GM19328 (cell line): ENCODE measurements around the gene ZNF444.

Experiments
- ATAC-seq: cut with Tn5 transposase; IDR thresholded peaks from one replicate; pipeline ENCODE4 v1.9.1; 2021; ENCODE audit warnings: mild to moderate bottlenecking, moderate library complexity; ENCODE audit not compliant: unreplicated experiment

Gene ZNF444

DNA sequence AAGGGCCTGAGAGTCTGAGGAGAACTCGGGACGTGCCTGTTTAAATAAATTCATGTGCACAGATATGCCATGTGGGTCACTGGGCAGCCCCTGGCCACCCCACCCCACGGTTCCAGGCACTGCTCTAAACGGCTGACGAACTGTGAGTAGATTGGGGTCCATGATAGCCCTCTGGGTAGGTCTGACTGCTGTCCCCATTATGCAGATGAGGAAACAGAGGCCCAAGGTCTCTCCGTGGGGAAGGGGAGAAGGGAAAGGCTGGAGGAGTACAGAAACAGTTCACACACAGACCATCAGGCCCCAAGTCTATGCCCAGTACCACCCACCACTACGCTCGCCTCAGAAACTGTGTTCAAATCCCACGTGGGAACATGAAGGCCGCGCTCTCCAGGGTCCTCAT, 34.1 kb upstream of the ZNF444 start:
- ATAC-seq, result no peak

DNA sequence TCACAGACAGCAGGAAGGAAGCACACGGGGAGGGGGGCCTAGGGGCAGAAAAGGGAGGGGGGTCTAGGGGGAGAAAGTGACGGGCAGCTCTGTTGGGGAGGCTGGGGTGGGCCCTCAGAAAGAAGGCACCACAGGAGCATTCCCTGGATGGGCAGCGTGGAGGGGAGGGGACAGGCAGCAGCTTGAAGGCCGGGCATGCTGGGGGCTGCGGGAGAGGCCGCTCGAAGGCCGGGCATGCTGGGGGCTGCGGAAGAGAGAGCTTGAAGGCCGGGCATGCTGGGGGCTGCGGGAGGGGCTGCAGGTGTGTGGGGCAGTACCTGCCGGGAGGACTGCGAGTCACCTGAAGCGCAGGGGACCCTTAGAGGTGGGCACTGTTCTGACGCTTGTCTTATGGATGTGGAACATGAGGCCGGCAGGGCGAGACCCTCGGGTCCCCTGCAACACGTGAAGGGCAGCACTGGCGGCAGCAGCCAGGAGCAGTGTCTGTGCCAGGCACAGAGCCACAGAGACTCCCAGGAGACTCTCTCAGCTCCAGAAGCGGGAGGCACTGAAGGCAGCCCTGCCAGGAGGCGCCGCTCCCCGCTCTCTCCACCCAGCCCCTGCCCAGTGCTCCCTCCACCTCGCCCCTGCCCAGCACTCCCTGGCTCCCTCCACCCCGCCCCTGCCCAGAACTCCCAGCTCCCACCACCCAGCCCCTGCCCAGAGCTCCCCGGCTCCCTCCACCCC, 33.3 kb upstream of the ZNF444 start:
- no peak for ATAC-seq

DNA sequence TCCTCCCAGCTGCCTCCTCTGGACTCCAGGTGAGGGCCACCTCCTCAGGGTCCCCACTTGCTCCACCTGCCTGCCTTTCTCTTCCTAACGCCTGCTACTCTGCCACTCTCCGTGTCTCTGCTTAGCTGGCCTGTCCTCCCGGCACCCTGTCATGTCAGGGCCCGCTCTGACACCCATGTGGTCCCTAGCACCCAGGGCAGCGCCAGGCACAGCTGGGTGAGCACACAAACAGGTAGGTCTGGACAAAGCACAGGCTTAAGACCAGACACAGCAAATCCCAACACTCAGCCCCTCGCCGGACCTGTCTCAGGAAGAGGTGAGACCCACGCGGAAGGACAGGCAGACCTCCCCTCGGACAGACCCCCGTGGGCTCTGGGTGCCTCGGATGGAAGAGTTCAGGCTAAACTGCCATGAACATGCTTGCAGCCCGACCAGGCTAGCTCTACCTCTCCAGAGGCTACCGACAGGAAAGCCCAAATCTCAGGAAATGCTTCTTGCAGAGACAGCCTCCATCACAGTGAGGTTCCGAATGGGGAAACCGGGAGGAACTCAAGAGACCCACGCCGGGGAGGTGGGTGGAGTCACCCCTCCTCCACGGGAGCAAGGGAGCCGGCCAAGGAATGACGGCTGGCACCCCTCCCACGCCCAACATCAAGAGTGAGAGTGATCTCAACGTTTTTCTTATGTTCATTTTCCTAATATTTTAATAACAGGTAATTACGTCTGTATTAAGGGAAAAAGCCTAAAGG, 32.5 kb upstream of the ZNF444 start:
- no peak for ATAC-seq

DNA sequence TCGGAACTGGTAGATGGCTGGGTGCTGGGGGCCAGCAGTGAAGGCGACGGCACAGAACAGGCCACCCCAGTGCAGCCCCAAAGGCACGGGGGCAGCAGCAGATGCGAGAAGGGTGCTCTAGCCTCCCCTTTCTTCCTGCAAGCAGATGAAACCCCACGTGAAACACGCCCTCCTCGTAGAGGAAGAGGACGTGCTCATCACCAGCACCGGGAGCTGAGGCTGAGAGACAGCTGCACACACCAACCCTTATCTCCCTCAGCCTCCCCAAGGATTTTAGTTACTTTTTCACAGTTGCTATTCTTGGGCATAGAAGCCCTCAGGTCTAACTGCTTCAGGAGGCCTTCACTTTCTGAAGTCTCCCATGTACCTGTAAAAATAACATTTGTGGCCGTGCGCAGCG, 31.9 kb upstream of the ZNF444 start:
- ATAC-seq, result no peak

DNA sequence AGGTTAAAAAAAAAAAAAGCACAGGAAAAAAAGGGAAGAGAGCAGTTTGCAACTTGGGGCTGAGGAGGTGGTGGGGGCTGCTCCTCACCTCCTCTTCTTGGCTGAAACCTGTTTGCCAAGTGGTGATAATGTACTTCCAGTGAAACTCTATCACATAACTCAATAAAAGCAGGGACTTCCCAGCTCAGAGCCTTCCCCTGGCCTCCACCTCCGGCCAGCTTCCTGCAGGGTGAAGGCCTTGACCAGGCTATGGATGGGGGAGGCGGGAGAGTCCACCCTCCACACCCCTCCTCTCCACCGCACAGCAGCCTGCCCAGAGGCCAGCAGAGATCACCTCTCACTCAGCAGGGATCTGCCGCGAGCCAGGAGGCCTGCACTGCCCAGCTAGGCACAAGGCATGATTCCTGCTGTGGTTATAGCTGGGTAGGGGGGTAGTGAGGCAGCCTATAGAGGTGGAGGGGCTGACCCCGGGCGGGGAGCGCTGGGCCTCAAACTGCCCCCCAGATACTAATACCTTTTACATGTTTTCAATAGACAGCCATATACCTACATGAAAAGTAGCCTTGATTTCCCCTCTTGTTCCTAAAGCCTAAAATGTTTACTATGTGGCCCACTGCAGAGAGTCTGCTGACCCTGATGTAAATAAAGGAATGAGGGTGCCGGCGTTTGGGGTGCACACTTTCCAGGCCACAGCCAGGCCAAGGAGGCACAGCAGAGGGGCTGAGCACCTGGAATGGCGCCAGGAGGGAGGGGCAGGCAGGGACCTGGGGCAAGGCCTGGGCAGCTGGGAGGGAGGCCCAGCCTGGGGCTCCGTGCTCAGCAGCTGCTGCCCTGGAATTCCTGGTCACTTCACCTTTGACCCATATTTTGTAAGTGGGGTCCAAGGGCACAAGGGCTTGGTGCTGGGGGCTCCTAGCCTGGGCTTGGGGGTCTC, 30.3 kb upstream of the ZNF444 start:
- ATAC-seq, result no peak

DNA sequence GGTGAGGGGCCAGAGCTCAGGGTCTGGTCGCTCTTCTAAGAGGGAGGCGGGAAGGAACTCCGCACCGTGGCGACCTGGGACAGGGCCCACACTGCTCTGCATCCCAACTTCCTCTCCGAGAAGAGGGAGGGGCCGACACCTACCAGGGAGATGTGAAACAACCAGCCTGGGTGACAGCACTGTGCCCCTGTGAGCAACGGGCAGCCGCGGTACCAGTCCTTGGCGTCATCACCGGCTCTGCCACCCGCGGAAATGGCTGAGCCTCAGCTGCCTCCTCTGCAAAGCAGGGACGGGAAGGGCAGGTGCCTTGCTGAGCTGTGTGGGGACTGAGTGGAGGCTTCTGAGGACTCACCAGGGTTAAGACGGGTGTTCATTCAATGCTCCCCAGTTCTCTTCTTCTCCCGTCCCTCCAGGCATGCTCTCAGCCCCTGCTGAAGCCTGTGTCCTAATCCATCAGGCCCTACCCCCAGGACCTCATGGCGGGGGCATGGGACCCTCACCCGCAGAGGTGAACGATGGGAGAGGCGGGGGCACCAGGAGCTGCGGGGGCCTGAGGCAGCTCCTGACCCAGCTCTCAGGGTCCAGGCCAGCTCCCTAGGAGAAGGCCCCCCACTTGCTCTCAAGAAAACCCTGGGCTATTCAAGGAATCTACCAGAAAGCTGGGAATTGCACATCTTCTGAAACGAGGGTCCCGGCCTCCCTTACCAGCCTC, 29.3 kb upstream of the ZNF444 start:
- no peak for ATAC-seq

DNA sequence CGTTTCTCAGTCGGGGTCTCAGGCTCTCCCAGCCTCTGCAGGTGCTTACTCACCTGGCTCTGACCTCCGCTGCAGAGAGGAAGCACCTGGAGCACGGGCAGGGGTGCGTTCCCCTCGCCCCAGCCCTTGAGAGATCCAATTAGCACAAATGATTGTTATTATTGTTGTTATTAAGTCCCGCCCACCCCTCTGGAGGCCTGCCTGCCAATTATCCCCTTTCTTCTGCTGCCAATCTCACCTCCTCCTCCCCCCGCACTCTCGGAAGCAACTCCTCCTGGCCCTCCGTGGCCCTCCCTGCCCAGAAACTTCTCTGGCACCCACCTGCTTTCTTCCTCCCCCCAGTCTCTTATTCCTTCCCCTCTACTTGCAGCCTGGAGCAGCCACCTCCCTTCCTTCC, 28.8 kb upstream of the ZNF444 start:
- ATAC-seq, result no peak

DNA sequence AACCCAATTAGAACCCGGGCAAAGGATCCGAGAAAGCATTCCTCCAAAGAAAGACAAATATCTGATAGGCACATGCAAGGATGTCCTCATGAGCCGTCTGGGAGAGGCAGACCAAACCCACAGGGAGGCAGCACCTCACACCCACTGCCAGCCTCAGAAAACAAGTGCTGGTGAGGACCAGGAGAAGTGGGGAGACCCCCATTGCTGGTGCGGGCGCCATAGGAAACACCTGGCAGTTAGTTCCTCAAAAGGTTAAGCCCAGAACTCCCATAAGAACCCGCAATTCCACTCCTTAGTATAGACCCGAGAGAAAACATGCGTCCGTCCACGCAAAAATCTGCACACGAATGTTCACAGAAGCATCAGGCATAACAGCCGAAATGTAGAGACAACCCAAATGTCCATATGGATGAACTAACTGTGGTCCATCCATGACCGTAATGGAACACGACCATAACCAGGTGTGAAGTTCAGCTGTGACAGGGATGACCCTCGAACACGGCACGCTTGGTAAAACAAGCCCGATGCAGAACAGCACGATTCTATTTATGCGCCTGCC, 27.9 kb upstream of the ZNF444 start:
- no peak for ATAC-seq

DNA sequence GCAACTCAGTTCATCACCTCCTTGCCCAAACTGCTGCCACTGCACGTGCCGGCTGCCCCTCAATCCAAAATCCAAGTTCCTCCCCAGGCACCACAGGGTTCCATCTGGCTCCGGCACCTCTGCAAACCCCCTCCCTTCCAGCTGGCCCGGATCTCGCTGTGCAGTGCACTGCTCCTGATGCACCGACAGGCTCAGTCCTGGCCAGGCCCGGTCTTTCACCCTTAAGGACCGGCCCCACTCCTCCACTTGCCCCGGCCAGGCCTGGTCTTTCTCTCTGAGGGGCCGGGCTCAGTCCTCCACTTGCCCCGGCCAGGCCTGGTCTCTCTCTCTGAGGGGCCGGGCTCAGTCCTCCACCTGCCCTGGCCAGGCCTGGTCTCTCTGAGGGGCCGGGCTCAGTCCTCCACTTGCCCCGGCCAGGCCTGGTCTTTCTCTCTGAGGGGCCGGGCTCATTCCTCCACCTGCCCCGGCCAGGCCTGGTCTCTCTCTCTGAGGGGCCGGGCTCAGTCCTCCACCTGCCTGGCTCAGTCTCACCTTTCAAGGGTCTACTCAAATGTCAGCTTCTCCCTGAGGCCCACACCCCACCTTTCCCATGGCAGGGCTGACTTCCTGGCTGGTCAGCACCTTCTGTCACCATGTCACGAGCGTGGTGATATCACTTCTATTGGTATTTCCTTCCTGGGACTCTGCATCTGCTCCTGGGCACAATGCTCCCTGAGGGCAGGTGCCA, 26.9 kb upstream of the ZNF444 start:
- no peak for ATAC-seq

DNA sequence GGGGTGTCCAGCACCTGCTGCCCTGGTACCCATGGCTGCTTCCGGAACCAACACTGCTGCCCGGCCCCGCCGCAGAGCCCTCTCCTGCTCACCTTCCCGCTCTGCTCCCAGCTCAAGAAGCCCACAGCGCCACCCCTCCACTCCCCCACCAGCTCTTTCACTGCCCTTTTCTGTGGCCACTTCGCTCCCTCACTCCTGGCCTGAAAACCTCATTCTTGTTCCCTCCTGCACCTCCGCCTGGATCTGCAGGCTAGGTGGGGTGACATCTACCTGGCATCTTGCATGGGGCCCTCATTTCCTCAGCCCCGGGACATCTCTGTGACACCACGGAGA, 26.3 kb upstream of the ZNF444 start:
- ATAC-seq, result no peak

DNA sequence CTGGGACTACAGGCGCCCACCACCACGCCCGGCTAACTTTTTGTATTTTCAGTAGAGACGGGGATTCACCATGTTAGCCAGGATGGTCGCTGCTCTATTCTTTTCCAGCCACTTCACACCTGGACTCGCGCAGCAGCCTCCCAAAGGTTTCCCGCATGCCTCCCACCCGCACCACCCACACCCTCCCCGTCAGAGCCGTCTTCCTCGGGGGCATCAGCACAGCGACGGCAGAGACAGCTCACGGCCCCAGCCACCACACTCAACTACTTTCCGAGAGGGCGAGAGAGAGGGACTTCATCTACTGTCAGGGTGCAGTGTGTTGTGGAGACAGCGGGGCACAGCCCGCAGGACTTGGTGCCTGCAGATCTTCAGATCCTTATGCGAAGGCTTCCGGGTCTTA, 25.6 kb upstream of the ZNF444 start:
- no peak for ATAC-seq

DNA sequence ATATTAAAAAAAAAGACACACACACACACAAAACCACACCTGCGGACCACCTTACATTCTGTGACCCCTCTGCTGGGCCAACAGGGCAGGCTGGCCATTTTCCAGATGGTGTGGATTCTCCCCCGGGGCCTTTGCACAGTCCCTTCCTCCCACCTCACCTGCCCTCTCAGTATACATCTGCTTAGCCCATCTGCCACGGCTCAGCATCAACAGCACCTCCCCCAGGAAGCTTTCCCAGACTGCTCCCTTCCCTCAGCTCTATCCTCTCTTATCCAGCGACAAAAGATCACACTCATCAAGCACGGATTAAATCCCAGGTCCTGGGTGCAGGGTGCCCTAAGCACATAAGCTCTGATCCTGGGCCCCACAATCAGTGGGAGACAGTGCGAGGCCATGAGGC, 24.5 kb upstream of the ZNF444 start:
- no peak for ATAC-seq

DNA sequence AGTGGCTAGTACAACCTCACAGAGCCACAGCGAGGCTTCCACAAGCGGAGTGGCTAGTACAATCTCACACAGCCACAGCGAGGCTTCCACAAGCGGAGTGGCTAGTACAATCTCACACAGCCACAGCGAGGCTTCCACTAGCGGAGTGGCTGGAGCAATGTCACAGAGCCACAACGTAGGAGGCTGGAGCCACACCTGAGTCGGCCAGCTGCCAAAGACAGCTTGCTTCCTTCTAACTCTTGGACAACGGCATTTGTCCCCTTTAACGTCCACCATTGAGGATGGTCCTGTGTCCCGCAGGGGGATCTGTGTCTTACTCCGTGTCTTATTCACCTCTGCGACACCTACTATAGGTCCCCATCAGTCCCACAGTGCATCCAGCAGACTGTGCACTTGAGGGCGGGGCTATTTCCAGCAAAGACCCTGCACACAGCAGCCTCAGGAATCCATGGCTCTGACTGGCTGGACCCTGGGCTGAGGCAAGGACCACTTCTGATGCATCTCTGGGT, 23.7 kb upstream of the ZNF444 start:
- no peak for ATAC-seq

DNA sequence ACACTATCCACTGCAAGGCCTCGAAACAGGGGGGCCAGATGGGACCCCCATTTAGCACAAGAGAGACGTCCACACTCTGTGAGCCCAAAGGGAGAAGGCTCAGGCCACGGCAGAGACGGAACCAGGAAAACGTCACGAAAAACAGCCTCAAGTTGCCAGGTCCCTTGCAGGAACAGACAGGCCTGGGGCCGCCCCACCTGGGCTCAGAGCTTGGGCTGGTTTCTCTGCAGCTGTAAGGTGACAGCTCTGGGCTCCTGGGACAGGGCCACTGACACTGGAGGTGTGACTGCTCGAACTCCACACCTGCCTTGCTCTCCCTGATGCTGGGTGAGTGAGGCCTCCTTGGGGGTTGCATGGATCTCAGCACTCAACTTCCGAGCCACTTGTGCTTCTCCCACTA, 23.2 kb upstream of the ZNF444 start:
- ATAC-seq, result no peak

DNA sequence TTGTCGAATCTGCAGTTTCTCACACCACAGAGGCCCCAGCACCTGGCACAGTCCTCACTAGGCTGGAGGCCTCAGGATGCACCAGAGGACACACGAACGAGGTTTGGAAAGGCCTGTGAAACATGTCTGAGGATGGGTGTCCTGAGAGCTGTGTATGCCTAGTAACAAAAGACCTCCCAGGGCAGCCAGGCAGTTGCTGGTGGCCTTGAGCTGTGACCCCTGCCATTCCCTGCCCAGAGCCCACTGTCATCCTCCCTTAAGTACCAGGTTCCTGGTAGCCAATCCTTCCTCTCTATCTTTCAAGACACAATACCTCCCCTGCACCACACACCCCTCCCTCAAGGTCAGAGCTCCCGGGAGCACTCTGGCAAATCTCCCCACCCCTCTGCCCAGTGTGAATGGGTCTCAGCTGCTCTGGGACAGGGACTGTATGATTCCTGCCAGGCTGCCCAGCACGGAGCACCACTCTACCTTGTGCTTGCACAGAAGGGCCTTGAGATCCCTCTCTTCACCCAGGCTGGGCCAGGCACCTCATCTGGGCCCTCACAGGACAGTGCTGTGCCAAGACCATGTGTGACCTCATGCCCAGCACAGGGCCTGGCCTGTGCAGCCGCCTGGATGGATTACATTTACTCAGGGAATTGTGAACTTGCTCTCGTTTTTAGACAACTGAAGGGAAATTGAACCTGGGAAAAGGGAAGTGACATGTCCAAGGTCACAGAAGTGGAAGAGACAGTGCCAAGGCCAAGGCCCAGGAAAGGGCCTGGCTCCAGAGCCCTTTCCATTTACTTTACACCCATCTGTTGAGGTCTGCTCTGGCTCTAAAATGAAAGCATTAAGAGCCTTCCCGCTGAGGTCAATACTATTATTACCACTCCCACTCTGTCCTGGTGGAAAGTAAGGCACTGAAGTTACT, 22.2 kb upstream of the ZNF444 start:
- ATAC-seq, result no peak

DNA sequence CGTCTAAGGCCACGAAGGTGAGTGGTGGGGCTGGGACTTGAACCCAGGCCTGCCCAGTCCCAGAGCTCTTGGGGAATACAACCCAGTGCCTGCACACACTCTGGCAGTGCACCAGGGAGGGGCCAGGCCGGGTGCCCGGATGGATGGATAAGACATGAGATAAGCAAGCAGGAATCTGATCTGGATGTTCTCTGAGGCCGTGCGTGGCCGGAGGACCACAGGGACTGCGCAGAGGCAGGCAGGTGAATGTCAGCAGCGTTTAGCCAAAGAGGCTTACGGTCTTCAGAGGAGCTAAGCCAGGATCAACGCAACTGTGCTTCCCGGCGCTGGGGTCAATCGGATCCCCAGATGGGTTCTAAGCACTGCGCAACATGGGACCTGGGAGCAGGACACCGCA, 21.5 kb upstream of the ZNF444 start:
- ATAC-seq, result no peak

DNA sequence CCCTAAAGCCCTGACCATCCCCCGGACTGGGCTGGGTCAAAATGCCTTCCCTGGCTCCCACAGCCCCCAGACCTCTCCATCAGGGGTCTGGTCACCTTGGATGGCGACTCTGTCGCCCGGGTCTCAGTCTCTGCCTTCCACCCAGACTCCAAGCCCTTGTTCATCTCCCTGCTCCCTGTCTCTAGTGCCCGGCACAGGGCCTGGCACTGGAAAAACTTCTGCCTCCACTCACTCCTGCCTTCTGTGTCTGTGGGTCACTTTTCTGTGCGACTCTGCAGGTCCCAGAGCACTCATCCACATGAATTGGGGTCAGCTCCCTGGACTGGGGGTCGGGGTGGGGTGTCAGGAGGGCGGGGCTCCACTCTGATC, 21.1 kb upstream of the ZNF444 start:
- ATAC-seq, result no peak

DNA sequence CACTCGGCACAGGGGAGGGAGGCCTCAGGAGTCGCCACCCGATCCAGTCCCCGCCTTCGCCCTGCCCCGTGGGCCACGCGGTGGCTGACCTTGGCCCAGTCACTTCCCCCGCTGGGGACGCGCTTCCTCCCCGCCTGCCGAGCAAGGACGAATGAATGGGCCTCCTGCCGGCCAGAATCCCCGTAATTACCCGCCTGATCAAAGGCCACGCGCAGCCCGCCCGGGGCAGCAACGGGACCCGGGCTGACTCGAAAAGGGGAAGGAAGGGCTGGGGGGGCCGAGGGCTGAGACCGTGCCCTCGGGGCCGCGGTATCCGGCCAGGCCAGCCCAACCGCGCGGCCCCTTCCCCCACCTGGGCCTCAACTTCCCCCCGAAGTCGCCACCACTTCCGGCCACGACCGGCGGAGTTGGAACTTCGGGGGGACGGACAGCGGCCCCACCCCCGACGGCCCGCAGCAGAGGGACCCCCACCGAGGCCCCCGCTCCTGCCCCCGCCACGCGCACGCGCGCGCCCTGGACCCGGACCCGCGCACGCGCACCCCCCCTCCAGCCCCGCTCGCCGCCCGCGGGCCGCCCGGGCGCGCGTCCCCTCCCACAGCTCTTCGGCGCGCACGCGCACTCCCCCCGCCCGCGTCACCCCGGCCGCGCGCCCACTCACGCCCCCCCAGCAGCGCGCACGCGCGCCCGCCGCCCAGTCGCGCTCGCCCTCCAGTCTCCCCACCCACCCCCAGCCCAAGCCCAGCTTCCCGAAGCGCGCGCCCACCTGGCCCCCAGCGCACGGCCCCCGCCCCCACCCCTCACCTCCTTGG, 20.5 kb upstream of the ZNF444 start:
- ATAC-seq, result peak; percentile 25
